SK-N-SH treated with all-trans-retinoic acid at 6 μM for 48 hours (cell line): ENCODE measurements around the gene MACF1.

Experiments used
- ATAC-seq: fragments of 200-7000 bp; cut with Tn5 transposase; 3 replicates; pipeline ENCODE4 v1.9.1; 2020; ENCODE audit warnings: mild to moderate bottlenecking, moderate library complexity
- CREB5 ChIP-seq: fragments of 250-450 bp; sonication (Bioruptor Pico); IDR thresholded peaks from 2 replicates; pipeline ENCODE4 v1.5.1; 2020; ENCODE audit warnings: low read depth, mild to moderate bottlenecking, moderate library complexity
- CSDC2 ChIP-seq: fragments of 250-450 bp; sonication (Bioruptor Pico); IDR thresholded peaks from 2 replicates; pipeline ENCODE4 v1.5.0; 2020; ENCODE audit warnings: mild to moderate bottlenecking, moderate library complexity
- ESRRG ChIP-seq: fragments of 250-450 bp; sonication (Bioruptor Pico); IDR thresholded peaks from 2 replicates; pipeline ENCODE4 v1.6.1; 2021; ENCODE audit warnings: mild to moderate bottlenecking
- ISL1 ChIP-seq: fragments of 250-450 bp; sonication (Bioruptor Pico); IDR thresholded peaks from 2 replicates; pipeline ENCODE4 v2.1.2; 2022; ENCODE audit warnings: mild to moderate bottlenecking, moderate library complexity
- PATZ1 ChIP-seq: fragments of 250-450 bp; sonication (Bioruptor Pico); IDR thresholded peaks from 2 replicates; pipeline ENCODE4 v1.8.0; 2020; ENCODE audit warnings: mild to moderate bottlenecking, moderate library complexity, borderline replicate concordance
- POU6F1 ChIP-seq: fragments of 250-450 bp; sonication (Bioruptor Pico); IDR thresholded peaks from 2 replicates; pipeline ENCODE4 v1.8.0; 2021; ENCODE audit warnings: low read depth, mild to moderate bottlenecking, moderate library complexity, borderline replicate concordance
- PPARA ChIP-seq: fragments of 250-450 bp; sonication (Bioruptor Pico); IDR thresholded peaks from 2 replicates; pipeline ENCODE4 v1.5.0; 2020; ENCODE audit warnings: mild to moderate bottlenecking, borderline replicate concordance
- RARB ChIP-seq: fragments of 250-450 bp; sonication (Bioruptor Pico); IDR thresholded peaks from 2 replicates; pipeline ENCODE4 v1.8.0; 2021; ENCODE audit warnings: mild to moderate bottlenecking, moderate library complexity
- TSHZ2 ChIP-seq: fragments of 250-450 bp; sonication (Bioruptor Pico); IDR thresholded peaks from 2 replicates; pipeline ENCODE4 v1.5.0; 2020; ENCODE audit warnings: mild to moderate bottlenecking, moderate library complexity
- ZC3H10 ChIP-seq: fragments of 250-450 bp; sonication (Bioruptor Pico); IDR thresholded peaks from 2 replicates; pipeline ENCODE4 v1.5.1; 2021; ENCODE audit warnings: mild to moderate bottlenecking, moderate library complexity
- ZFP30 ChIP-seq: fragments of 450-650 bp; formaldehyde crosslinking; IDR thresholded peaks from 2 replicates; pipeline ENCODE4 v1.5.0; 2022; ENCODE audit warnings: mild to moderate bottlenecking, moderate library complexity
- ZNF70 ChIP-seq: fragments of 450-650 bp; formaldehyde crosslinking; IDR thresholded peaks from 2 replicates; pipeline ENCODE4 v1.5.0; 2020; ENCODE audit warnings: mild to moderate bottlenecking, moderate library complexity
- ZNF8 ChIP-seq: fragments of 450-650 bp; formaldehyde crosslinking; IDR thresholded peaks from 2 replicates; pipeline ENCODE4 v1.5.0; 2020; ENCODE audit warnings: mild to moderate bottlenecking, moderate library complexity

The MACF1 gene

GRCh38 chr1:39204441-39205081 lies at the start of gene MACF1:
Gene MACF1, plus strand, starts transcription at chr1:39204695. Its CDS starts 328 bp downstream, at chr1:39205023.
- no peak for TF ChIP-seq POU6F1 (CRISPR knock-in tag)
- no peak for TF ChIP-seq ISL1
- TF ChIP-seq TSHZ2 (CRISPR knock-in tag): no peak
- TF ChIP-seq CREB5 (CRISPR knock-in tag): no peak
- TF ChIP-seq ZNF8 (CRISPR knock-in tag): no peak
- peak; percentile 89 for ATAC-seq

- TF ChIP-seq PPARA (CRISPR knock-in tag): no peak
- TF ChIP-seq PATZ1 (CRISPR knock-in tag): no peak
- no peak for TF ChIP-seq ZFP30 (CRISPR knock-in tag)
- no peak for TF ChIP-seq ZC3H10 (CRISPR knock-in tag)
- no peak for TF ChIP-seq ESRRG (CRISPR knock-in tag)
- no peak for TF ChIP-seq ZNF70 (CRISPR knock-in tag)
- no peak for TF ChIP-seq TSHZ2 (CRISPR knock-in tag)
- no peak for ATAC-seq
Measured at GRCh38 chr1:39157304-39157703, 47.2 kb upstream of the MACF1 start.

GRCh38 chr1:39158327-39159086 lies 46.0 kb upstream of the MACF1 start:
- TF ChIP-seq TSHZ2 (CRISPR knock-in tag) (no peak), ZFP30 (CRISPR knock-in tag) (no peak), ZNF8 (CRISPR knock-in tag) (no peak), PPARA (CRISPR knock-in tag) (no peak), ISL1 (no peak), RARB (CRISPR knock-in tag) (no peak), CSDC2 (no peak)
- ATAC-seq: no peak
